CD14-positive monocyte (primary cell): ENCODE measurements around the gene BICD1. TPM values are rescaled to one million over a fixed set of nuclear protein-coding genes. Genes with fewer than 3 reads are reported as not detected.

Experiments used
- DNase-seq, 3 donors: peaks; one replicate each; pipeline ENCODE4 v3.0.0-alpha.2; 2011 to 2022
- H2AFZ ChIP-seq: 2 replicates; pipeline ENCODE4 v1.6.0; 2012; ENCODE audit warnings: mild to moderate bottlenecking, low read depth, low read length, inconsistent platforms; ENCODE audit not compliant: insufficient read depth, poor library complexity, severe bottlenecking
- H3K27ac ChIP-seq, 2 donors: 1 replicate in 1 of 2; 2 replicates in 1 of 2; pipeline ENCODE4 v1.5.1; 2012 to 2013; ENCODE audit warnings: low read length in 2 of 2, control low read depth in 1 of 2, inconsistent platforms in 1 of 2, low read depth in 1 of 2, mild to moderate bottlenecking in 1 of 2
- H3K27me3 ChIP-seq, 2 donors: one replicate each; pipeline versions ENCODE4 v1.6.0 to v1.6.1; 2011 to 2013; ENCODE audit warnings: low read length in 2 of 2; ENCODE audit not compliant: control insufficient read depth in 2 of 2, insufficient read depth in 2 of 2
- H3K36me3 ChIP-seq, 2 donors: replicated peaks in 1 of 2; 1 replicate in 1 of 2; 2 replicates in 1 of 2; pipeline versions ENCODE4 v1.5.1 to v1.6.1; 2012 to 2013; ENCODE audit warnings: low read length in 2 of 2, control low read depth in 1 of 2, inconsistent platforms in 1 of 2, mild to moderate bottlenecking in 1 of 2; ENCODE audit not compliant: insufficient read depth in 2 of 2, control insufficient read depth in 1 of 2
- H3K4me1 ChIP-seq, 2 donors: 1 replicate in 1 of 2; 2 replicates in 1 of 2; pipeline versions ENCODE4 v1.5.1 to v1.6.1; 2012 to 2013; ENCODE audit warnings: low read length in 2 of 2, control low read depth in 1 of 2, inconsistent platforms in 1 of 2, mild to moderate bottlenecking in 1 of 2, moderate library complexity in 1 of 2; ENCODE audit not compliant: insufficient read depth in 2 of 2, control insufficient read depth in 1 of 2
- H3K4me2 ChIP-seq: replicated peaks from 2 replicates; pipeline ENCODE3; 2012; ENCODE audit warnings: low read length, moderate library complexity, mild to moderate bottlenecking; ENCODE audit not compliant: poor library complexity, severe bottlenecking; ENCODE audit errors: extremely low read depth
- H3K4me3 ChIP-seq, 3 experiments: fragments of 200-600 bp in 1 of 3; sonication (generic) in 1 of 3; replicated peaks in 1 of 3; 1 replicate in 2 of 3; 2 replicates in 1 of 3; pipeline ENCODE4 v1.5.1; 2011 to 2013; ENCODE audit warnings: low read length in 3 of 3, mild to moderate bottlenecking in 3 of 3, control low read depth in 2 of 3, low read depth in 2 of 3, inconsistent platforms in 1 of 3, moderate library complexity in 1 of 3
- H3K79me2 ChIP-seq: 2 replicates; pipeline ENCODE4 v1.6.0; 2012; ENCODE audit warnings: mild to moderate bottlenecking, control low read depth, inconsistent platforms, low read length, moderate library complexity; ENCODE audit not compliant: insufficient read depth
- H3K9ac ChIP-seq: 2 replicates; pipeline ENCODE4 v1.6.0; 2017; ENCODE audit warnings: low read length, mild to moderate bottlenecking; ENCODE audit not compliant: insufficient read depth, poor library complexity, severe bottlenecking
- H3K9me3 ChIP-seq, 2 donors: replicated peaks in 1 of 2; 1 replicate in 1 of 2; 2 replicates in 1 of 2; pipeline versions ENCODE4 v1.5.1 to v1.6.1; 2012 to 2013; ENCODE audit warnings: low read length in 2 of 2, control low read depth in 1 of 2; ENCODE audit not compliant: control insufficient read depth in 1 of 2, insufficient read depth in 1 of 2
- H4K20me1 ChIP-seq: 2 replicates; pipeline ENCODE4 v1.6.0; 2012; ENCODE audit warnings: mild to moderate bottlenecking, low read length, control low read depth, moderate library complexity; ENCODE audit not compliant: insufficient read depth
- H3K27ac Mint-ChIP-seq, 7 donors: one replicate each; pipeline ENCODE4 v1.8.0; 2020; ENCODE audit warnings: mild to moderate bottlenecking in 7 of 7, mixed read lengths in 7 of 7, moderate library complexity in 6 of 7, inconsistent platforms in 2 of 7
- H3K27me3 Mint-ChIP-seq, 3 donors: one replicate each; pipeline ENCODE4 v1.8.0; 2021 to 2022; ENCODE audit warnings: low read depth in 3 of 3, mild to moderate bottlenecking in 3 of 3, mixed read lengths in 3 of 3, moderate library complexity in 3 of 3, inconsistent platforms in 1 of 3
- H3K36me3 Mint-ChIP-seq, 2 donors: one replicate each; pipeline ENCODE4 v1.8.0; 2020; ENCODE audit warnings: mixed read lengths in 2 of 2, inconsistent platforms in 1 of 2, mild to moderate bottlenecking in 1 of 2
- H3K4me1 Mint-ChIP-seq: one replicate; pipeline ENCODE4 v1.8.0; 2020; ENCODE audit warnings: mild to moderate bottlenecking, mixed read lengths
- H3K4me3 Mint-ChIP-seq, 2 donors: one replicate each; pipeline ENCODE4 v1.8.0; 2020; ENCODE audit warnings: mild to moderate bottlenecking in 2 of 2, mixed read lengths in 2 of 2, moderate library complexity in 1 of 2
- H3K9me3 Mint-ChIP-seq, 7 donors: one replicate each; pipeline ENCODE4 v1.8.0; 2020 to 2022; ENCODE audit warnings: mixed read lengths in 7 of 7, mild to moderate bottlenecking in 6 of 7, moderate library complexity in 6 of 7, inconsistent platforms in 2 of 7
- WGBS: methylation state at CpG from one replicate; pipeline ENCODE4 v1.1.5; 2013; ENCODE audit warnings: missing lambda C conversion rate; ENCODE audit not compliant: insufficient coverage; 5-methylcytosine and 5-hydroxymethylcytosine counted together
- intact Hi-C, 2 donors: fragments of 100-400 bp; cut with micrococcal nuclease; formaldehyde crosslinking; loops; one replicate each; pipeline versions ENCODE4 v1.15.0 to v1.15.1; 2023
- polyA plus RNA-seq, 3 donors: library from polyadenylated mRNA; depleted of rRNA in 1 of 3; unstranded in 2 of 3; stranded (reverse) in 1 of 3; fragments of 300-500 nt in 2 of 3; fragments of >200 nt in 1 of 3; fragmentation: Illumina TruSeq in 2 of 3; gene quantifications; 1 replicate in 2 of 3; 2 replicates in 1 of 3; pipeline ENCODE4 v1.2.3, GENCODE V29; 2012 to 2021
- TF ChIP-seq, protein P1 (sequence below): fragments of 200-600 bp; IDR thresholded peaks from one replicate; pipeline ENCODE4 v1.8.0; 2022; ENCODE audit warnings: antibody characterized with exemption, mild to moderate bottlenecking

BICD1 gene
- polyA plus RNA-seq, 3 donors, result 0.55 to 2.1 (median 1.6) TPM

DNA sequence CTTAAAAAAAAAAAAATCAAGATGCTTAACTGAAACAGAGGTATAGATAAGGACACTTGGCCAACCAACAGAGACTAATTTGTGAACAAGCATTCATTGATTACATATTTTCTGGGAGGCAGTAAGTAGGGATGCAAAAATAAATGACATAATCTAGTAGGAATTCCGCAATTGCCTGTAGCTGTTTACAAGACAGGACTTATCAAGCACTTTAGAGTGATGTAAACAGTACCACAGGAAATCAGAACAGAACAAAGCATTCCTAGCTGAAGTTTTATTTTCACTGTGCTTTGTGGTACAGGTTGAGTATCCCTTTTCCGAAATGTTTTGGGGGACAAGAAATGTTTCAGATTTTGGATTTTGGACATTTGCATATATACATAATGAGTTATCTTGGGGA lies 224.5 kb downstream of the BICD1 start:
- Mint-ChIP-seq H3K27me3 (no peaks in the 10 kb centered on the region), H3K4me3 (no peak overlapping the region), H3K4me1 (peaks cover 6% of the 10 kb centered on the region), H3K9me3 (peaks cover 0 to 2% (median 0%) of the 10 kb centered on the region in 7 donors), H3K27ac (no peak overlapping the region), H3K36me3 (peaks cover 0 to 6% of the 10 kb centered on the region in 2 donors)
- Histone ChIP-seq H3K4me3 (no peak overlapping the region), H3K27me3 (no peaks in the 10 kb centered on the region), H3K9ac (no peak overlapping the region), H3K4me2 (no peak overlapping the region), H3K79me2 (no peaks in the 10 kb centered on the region), H4K20me1 (no peaks in the 10 kb centered on the region), H3K9me3 (no peaks in the 10 kb centered on the region), H2AFZ (no peak overlapping the region), H3K36me3 (no peaks in the 10 kb centered on the region), H3K27ac (no peak overlapping the region), H3K4me1 (peaks cover 0 to 4% of the 10 kb centered on the region in 2 donors)
- no peak for DNase-seq
- WGBS, result no CpG with 5 or more reads among the region's 2 CpGs
- TF ChIP-seq, protein P1, sequence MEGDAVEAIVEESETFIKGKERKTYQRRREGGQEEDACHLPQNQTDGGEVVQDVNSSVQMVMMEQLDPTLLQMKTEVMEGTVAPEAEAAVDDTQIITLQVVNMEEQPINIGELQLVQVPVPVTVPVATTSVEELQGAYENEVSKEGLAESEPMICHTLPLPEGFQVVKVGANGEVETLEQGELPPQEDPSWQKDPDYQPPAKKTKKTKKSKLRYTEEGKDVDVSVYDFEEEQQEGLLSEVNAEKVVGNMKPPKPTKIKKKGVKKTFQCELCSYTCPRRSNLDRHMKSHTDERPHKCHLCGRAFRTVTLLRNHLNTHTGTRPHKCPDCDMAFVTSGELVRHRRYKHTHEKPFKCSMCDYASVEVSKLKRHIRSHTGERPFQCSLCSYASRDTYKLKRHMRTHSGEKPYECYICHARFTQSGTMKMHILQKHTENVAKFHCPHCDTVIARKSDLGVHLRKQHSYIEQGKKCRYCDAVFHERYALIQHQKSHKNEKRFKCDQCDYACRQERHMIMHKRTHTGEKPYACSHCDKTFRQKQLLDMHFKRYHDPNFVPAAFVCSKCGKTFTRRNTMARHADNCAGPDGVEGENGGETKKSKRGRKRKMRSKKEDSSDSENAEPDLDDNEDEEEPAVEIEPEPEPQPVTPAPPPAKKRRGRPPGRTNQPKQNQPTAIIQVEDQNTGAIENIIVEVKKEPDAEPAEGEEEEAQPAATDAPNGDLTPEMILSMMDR, result no peak
- intact Hi-C loops, result no loop called here

DNA sequence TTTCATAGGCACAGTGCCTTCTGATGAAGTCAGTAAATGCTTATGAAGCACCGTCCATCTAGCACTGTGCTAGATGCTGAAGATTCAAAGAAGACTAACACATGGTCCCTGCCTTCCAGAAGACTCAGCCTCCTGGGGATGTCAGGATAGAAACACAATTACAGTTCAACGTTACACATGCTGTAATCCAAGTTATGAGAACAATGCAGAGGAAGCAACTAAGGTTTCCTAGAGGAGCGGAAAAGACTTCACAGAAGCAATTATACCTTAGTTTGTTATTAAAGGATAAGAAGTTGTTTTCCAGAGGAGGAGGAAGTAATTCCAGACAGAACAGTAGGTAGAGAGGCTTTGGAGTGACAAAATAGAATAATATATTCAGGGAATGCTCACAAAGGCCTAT lies 225.8 kb downstream of the BICD1 start:
- no peak overlapping the region for H3K4me2 ChIP-seq
- TF ChIP-seq, protein P1, result no peak
- Mint-ChIP-seq H3K27ac (no peak overlapping the region), H3K9me3 (peaks cover 0 to 2% (median 0%) of the 10 kb centered on the region in 7 donors), H3K4me1 (peaks cover 8% of the 10 kb centered on the region), H3K36me3 (peaks cover 2 to 7% of the 10 kb centered on the region in 2 donors), H3K27me3 (no peaks in the 10 kb centered on the region), H3K4me3 (no peak overlapping the region)
- no peaks in the 10 kb centered on the region for H3K36me3 ChIP-seq
- peaks cover 0 to 4% of the 10 kb centered on the region in 2 donors for H3K4me1 ChIP-seq
- H3K4me3 ChIP-seq, result no peak overlapping the region
- no peaks in the 10 kb centered on the region for H4K20me1 ChIP-seq
- 100% methylated on average over 1 of the region's 3 CpGs for WGBS
- intact Hi-C loops, result no loop called here
- no peak overlapping the region for H2AFZ ChIP-seq
- H3K9me3 ChIP-seq, result no peaks in the 10 kb centered on the region
- no peaks in the 10 kb centered on the region for H3K79me2 ChIP-seq
- DNase-seq, result no peak
- H3K27ac ChIP-seq, result no peak overlapping the region
- no peaks in the 10 kb centered on the region for H3K27me3 ChIP-seq
- no peak overlapping the region for H3K9ac ChIP-seq
